Keratinocyte (primary cell): ENCODE results near the gene SEPTIN5. TPM values are rescaled to one million over a fixed set of nuclear protein-coding genes. Genes with fewer than 3 reads are reported as not detected.

Experiments used
- DNase-seq: peaks from one replicate; pipeline ENCODE4 v3.0.0-alpha.2; 2011; ENCODE audit warnings: low read depth, missing footprints, low spot score
- FAIRE-seq: peaks from 2 replicates; lab custom pipeline; 2011; peaks lifted over from hg19 to GRCh38; lab: Jason Lieb, UNC
- H2AFZ ChIP-seq: 2 replicates; pipeline ENCODE4 v1.6.0; 2012; ENCODE audit warnings: low read length, control low read depth, inconsistent platforms; ENCODE audit not compliant: control insufficient read depth
- H3K27ac ChIP-seq: 2 replicates; pipeline ENCODE4 v1.5.1; 2011; ENCODE audit warnings: low read length; ENCODE audit not compliant: control insufficient read depth, insufficient read depth
- H3K27me3 ChIP-seq: 3 replicates; pipeline ENCODE4 v1.6.0; 2011; ENCODE audit warnings: low read length; ENCODE audit not compliant: control insufficient read depth, insufficient read depth; ENCODE audit errors: extremely low read depth
- H3K36me3 ChIP-seq, 2 experiments: 2 replicates in 1 of 2; 3 replicates in 1 of 2; pipeline ENCODE4 v1.5.1; 2011; ENCODE audit warnings: low read length in 2 of 2, mild to moderate bottlenecking in 1 of 2; ENCODE audit not compliant: control insufficient read depth in 2 of 2, insufficient read depth in 2 of 2; ENCODE audit errors: extremely low read depth in 1 of 2
- H3K4me1 ChIP-seq: 3 replicates; pipeline ENCODE4 v1.5.1; 2011; ENCODE audit warnings: low read length; ENCODE audit not compliant: control insufficient read depth, insufficient read depth; ENCODE audit errors: extremely low read depth
- H3K4me2 ChIP-seq: 3 replicates; pipeline ENCODE4 v1.6.0; 2011; ENCODE audit warnings: low read depth, low read length; ENCODE audit not compliant: control insufficient read depth, insufficient read depth; ENCODE audit errors: extremely low read depth
- H3K4me3 ChIP-seq, 3 experiments: fragments of 200-600 bp in 1 of 3; sonication (generic) in 1 of 3; 2 replicates in 2 of 3; 3 replicates in 1 of 3; pipeline ENCODE4 v1.5.1; 2011 to 2016; ENCODE audit warnings: low read length in 3 of 3, mild to moderate bottlenecking in 3 of 3, control low read depth in 2 of 3, inconsistent platforms in 1 of 3, low read depth in 1 of 3, mixed read lengths in 1 of 3, mixed run types in 1 of 3, moderate library complexity in 1 of 3; ENCODE audit not compliant: control insufficient read depth in 2 of 3, insufficient read depth in 2 of 3; ENCODE audit errors: extremely low read depth in 1 of 3
- H3K79me2 ChIP-seq: 2 replicates; pipeline ENCODE4 v1.6.0; 2012; ENCODE audit warnings: low read length; ENCODE audit not compliant: control insufficient read depth, insufficient read depth
- H3K9ac ChIP-seq: 3 replicates; pipeline ENCODE4 v1.6.0; 2011; ENCODE audit warnings: low read length; ENCODE audit not compliant: control insufficient read depth, insufficient read depth; ENCODE audit errors: extremely low read depth
- H3K9me1 ChIP-seq: 3 replicates; pipeline ENCODE4 v1.6.0; 2011; ENCODE audit warnings: low read length; ENCODE audit not compliant: control insufficient read depth, insufficient read depth; ENCODE audit errors: extremely low read depth
- H3K9me3 ChIP-seq: 2 replicates; pipeline ENCODE4 v1.5.1; 2012; ENCODE audit warnings: low read depth, low read length; ENCODE audit not compliant: control insufficient read depth
- H4K20me1 ChIP-seq: 3 replicates; pipeline ENCODE4 v1.6.0; 2011; ENCODE audit warnings: low read length; ENCODE audit not compliant: control insufficient read depth, insufficient read depth; ENCODE audit errors: extremely low read depth
- EZH2 ChIP-seq: IDR thresholded peaks from one replicate; pipeline ENCODE4 v1.6.1; 2012; ENCODE audit warnings: inconsistent platforms, mild to moderate bottlenecking, low read length, moderate library complexity
- dilution Hi-C: fragments of 300-500 bp; cut with MboI; formaldehyde crosslinking; loops from one replicate; pipeline ENCODE4 v1.7.0; 2020; ENCODE audit warnings: low sequenced_read_pairs; ENCODE audit not compliant: extremely low pct_ligation_motif_present
- polyA plus RNA-seq, 5 experiments: library from polyadenylated mRNA; depleted of rRNA in 3 of 5; stranded (reverse) in 3 of 5; stranded (forward) in 1 of 5; unstranded in 1 of 5; fragments of >200 nt; gene quantifications; 1 replicate in 1 of 5; 2 replicates in 3 of 5; 3 replicates in 1 of 5; pipeline versions ENCODE4 v1.2.1 to v1.2.3, GENCODE V29; 2011 to 2012; ENCODE audit warnings: missing spikeins in 2 of 5, low read depth in 1 of 5, low replicate concordance in 1 of 5
- TF ChIP-seq, protein P1 (sequence below), 3 experiments: IDR thresholded peaks in 1 of 3; conservative IDR thresholded peaks in 1 of 3; optimal IDR thresholded peaks in 1 of 3; 2 replicates in 2 of 3; 3 replicates in 1 of 3; pipeline versions ENCODE3 to v1.5.1; 2011; ENCODE audit warnings: low read length in 3 of 3, mild to moderate bottlenecking in 3 of 3, moderate library complexity in 2 of 3, control low read depth in 1 of 3, inconsistent platforms in 1 of 3; ENCODE audit not compliant: insufficient read depth in 2 of 3; ENCODE audit errors: extremely low read depth in 1 of 3

The SEPTIN5 gene
- polyA plus RNA-seq, 1 donor (not counting 4 experiments of a cell fraction or from before 2014, with no cell fraction given), result 2.2 TPM

DNA sequence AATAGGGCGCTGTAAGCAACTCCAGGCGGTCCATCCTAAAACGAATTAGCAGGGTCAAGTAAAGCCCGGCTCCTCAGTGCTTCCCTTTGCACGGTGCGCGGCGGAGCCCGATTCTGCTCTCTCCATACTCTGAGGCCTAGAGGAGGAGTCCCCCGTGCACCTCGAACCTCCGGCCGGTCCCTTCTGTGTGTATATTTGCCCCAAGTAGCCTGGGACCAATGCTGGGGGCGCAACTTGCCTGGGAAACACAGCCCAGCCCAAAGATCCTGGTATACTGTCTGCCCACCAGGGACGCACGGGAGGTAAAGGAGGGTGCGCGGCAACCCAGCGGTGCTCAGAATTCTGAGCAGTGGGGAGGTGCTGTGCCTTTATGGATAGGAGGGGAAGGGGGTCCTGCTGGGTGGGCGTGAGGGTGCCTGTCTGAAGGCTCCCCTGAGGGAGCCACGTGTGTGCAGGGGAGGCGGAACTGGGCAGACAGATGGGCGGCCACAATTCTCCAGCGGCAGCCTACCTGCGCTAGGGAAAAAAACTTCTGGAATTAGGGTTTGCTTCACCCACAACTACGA lies 41.5 kb downstream of the SEPTIN5 start:
- dilution Hi-C loops, result no loop called here
- Histone ChIP-seq H3K9me3 (no peaks in the 10 kb centered on the region), H4K20me1 (no peaks in the 10 kb centered on the region), H3K9me1 (no peaks in the 10 kb centered on the region), H3K4me1 (peaks cover 6% of the 10 kb centered on the region), H2AFZ (no peak overlapping the region), H3K27me3 (peaks cover 60% of the 10 kb centered on the region), H3K27ac (no peak overlapping the region), H3K36me3 (no peaks in the 10 kb centered on the region), H3K4me2 (no peak overlapping the region), H3K4me3 (no peak overlapping the region), H3K79me2 (no peaks in the 10 kb centered on the region), H3K9ac (no peak overlapping the region)
- peak; percentile 82 for TF ChIP-seq EZH2
- TF ChIP-seq, protein P1, sequence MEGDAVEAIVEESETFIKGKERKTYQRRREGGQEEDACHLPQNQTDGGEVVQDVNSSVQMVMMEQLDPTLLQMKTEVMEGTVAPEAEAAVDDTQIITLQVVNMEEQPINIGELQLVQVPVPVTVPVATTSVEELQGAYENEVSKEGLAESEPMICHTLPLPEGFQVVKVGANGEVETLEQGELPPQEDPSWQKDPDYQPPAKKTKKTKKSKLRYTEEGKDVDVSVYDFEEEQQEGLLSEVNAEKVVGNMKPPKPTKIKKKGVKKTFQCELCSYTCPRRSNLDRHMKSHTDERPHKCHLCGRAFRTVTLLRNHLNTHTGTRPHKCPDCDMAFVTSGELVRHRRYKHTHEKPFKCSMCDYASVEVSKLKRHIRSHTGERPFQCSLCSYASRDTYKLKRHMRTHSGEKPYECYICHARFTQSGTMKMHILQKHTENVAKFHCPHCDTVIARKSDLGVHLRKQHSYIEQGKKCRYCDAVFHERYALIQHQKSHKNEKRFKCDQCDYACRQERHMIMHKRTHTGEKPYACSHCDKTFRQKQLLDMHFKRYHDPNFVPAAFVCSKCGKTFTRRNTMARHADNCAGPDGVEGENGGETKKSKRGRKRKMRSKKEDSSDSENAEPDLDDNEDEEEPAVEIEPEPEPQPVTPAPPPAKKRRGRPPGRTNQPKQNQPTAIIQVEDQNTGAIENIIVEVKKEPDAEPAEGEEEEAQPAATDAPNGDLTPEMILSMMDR (optimal IDR thresholded peaks at IDR 0.05 in 1 of 3, IDR thresholded peaks at IDR 0.05 in 1 of 3, conservative IDR thresholded peaks at IDR 0.05 in 1 of 3; ENCODE audit: extremely low read depth in 1 of 3, insufficient read depth in 2 of 3, low read length in 3 of 3), result no peak
- FAIRE-seq (no peak), DNase-seq (no peak)

GRCh38 chr22:19756288-19757128 lies 42.2 kb downstream of the SEPTIN5 start:
- Histone ChIP-seq H3K79me2 (no peaks in the 10 kb centered on the region), H4K20me1 (no peaks in the 10 kb centered on the region), H3K4me2 (peak overlapping the region; percentile 56), H2AFZ (peak overlapping the region; percentile 42), H3K9me3 (no peaks in the 10 kb centered on the region), H3K36me3 (no peaks in the 10 kb centered on the region), H3K9ac (no peak overlapping the region), H3K9me1 (no peaks in the 10 kb centered on the region), H3K4me3 (peak overlapping the region in 1 of 3 experiments; percentile 11), H3K4me1 (peaks cover 6% of the 10 kb centered on the region), H3K27ac (no peak overlapping the region), H3K27me3 (peaks cover 60% of the 10 kb centered on the region)
- DNase-seq, result no peak
- dilution Hi-C loops, result no loop called here
- TF ChIP-seq, protein P1 (optimal IDR thresholded peaks at IDR 0.05 in 1 of 3, IDR thresholded peaks at IDR 0.05 in 1 of 3, conservative IDR thresholded peaks at IDR 0.05 in 1 of 3; ENCODE audit: extremely low read depth in 1 of 3, insufficient read depth in 2 of 3, low read length in 3 of 3), result peak; percentile 52 to 90 (median 81)
- TF ChIP-seq EZH2, result peak; percentile 73
- no peak for FAIRE-seq
